Muscle layer of colon (tissue), 2 donors: ENCODE measurements around the gene CLTA.

ENCODE experiments used
- H3K27ac ChIP-seq: one replicate; pipeline ENCODE4 v1.7.0; 2013; ENCODE audit warnings: low read depth, mild to moderate bottlenecking, low read length, moderate library complexity
- H3K27me3 ChIP-seq, 2 donors: one replicate each; pipeline ENCODE4 v1.7.0; 2013; ENCODE audit warnings: low read length in 2 of 2, mild to moderate bottlenecking in 2 of 2; ENCODE audit not compliant: insufficient read depth in 2 of 2, control insufficient read depth in 1 of 2
- H3K36me3 ChIP-seq: one replicate; pipeline ENCODE4 v1.7.0; 2013; ENCODE audit warnings: mild to moderate bottlenecking, low read length; ENCODE audit not compliant: insufficient read depth
- H3K4me1 ChIP-seq: one replicate; pipeline ENCODE4 v1.7.0; 2013; ENCODE audit warnings: mild to moderate bottlenecking, low read length; ENCODE audit not compliant: insufficient read depth
- H3K4me3 ChIP-seq, 2 donors: one replicate each; pipeline ENCODE4 v1.7.0; 2013; ENCODE audit warnings: low read length in 2 of 2, low read depth in 1 of 2, mild to moderate bottlenecking in 1 of 2, moderate library complexity in 1 of 2
- H3K9ac ChIP-seq: one replicate; pipeline ENCODE4 v1.7.0; 2013; ENCODE audit warnings: low read length
- H3K9me3 ChIP-seq: one replicate; pipeline ENCODE4 v1.7.0; 2013; ENCODE audit warnings: mild to moderate bottlenecking, low read length
- donor health status: abdominal sarcoma.
- donor health status: Adenocarcinoma of cecum.

Gene CLTA

GRCh38 chr9:36148311-36149051, 42.2 kb upstream of the CLTA start:
- Histone ChIP-seq H3K9ac (peak overlapping the region; percentile 44), H3K4me3 (peak overlapping the region in 1 of 2 donors; percentile 47), H3K4me1 (peaks cover 72% of the 10 kb centered on the region), H3K27me3 (no peaks in the 10 kb centered on the region), H3K9me3 (no peaks in the 10 kb centered on the region), H3K27ac (peak overlapping the region; percentile 87), H3K36me3 (peaks cover 34% of the 10 kb centered on the region)

GRCh38 chr9:36149197-36149596, 41.5 kb upstream of the CLTA start:
- Histone ChIP-seq H3K27me3 (no peaks in the 10 kb centered on the region), H3K4me1 (peaks cover 66% of the 10 kb centered on the region), H3K4me3 (no peak overlapping the region), H3K27ac (peak overlapping the region; percentile 87), H3K36me3 (peaks cover 35% of the 10 kb centered on the region), H3K9ac (peak overlapping the region; percentile 23), H3K9me3 (no peaks in the 10 kb centered on the region)

- Histone ChIP-seq H3K27me3 (no peaks in the 10 kb centered on the region), H3K4me3 (no peak overlapping the region), H3K9ac (no peak overlapping the region), H3K9me3 (no peaks in the 10 kb centered on the region), H3K4me1 (peaks cover 65% of the 10 kb centered on the region), H3K27ac (peak overlapping the region; percentile 52), H3K36me3 (peaks cover 29% of the 10 kb centered on the region)
Observed at GRCh38 chr9:36150574-36151315, 40.0 kb upstream of the CLTA start.

- Histone ChIP-seq H3K4me1 (peaks cover 65% of the 10 kb centered on the region), H3K27me3 (no peaks in the 10 kb centered on the region), H3K27ac (peak overlapping the region; percentile 7), H3K9me3 (no peaks in the 10 kb centered on the region), H3K4me3 (no peak overlapping the region), H3K9ac (no peak overlapping the region), H3K36me3 (peaks cover 29% of the 10 kb centered on the region)
Observed at GRCh38 chr9:36151316-36152210, 39.2 kb upstream of the CLTA start.

- Histone ChIP-seq H3K9me3 (no peaks in the 10 kb centered on the region), H3K4me1 (peaks cover 55% of the 10 kb centered on the region), H3K27ac (no peak overlapping the region), H3K27me3 (no peaks in the 10 kb centered on the region), H3K36me3 (peaks cover 29% of the 10 kb centered on the region), H3K9ac (no peak overlapping the region), H3K4me3 (no peak overlapping the region)
Observed at GRCh38 chr9:36152741-36153438, 37.8 kb upstream of the CLTA start.

GRCh38 chr9:36153746-36154145, 37.0 kb upstream of the CLTA start:
- Histone ChIP-seq H3K27me3 (no peaks in the 10 kb centered on the region), H3K9ac (no peak overlapping the region), H3K4me3 (no peak overlapping the region), H3K9me3 (no peaks in the 10 kb centered on the region), H3K4me1 (peaks cover 55% of the 10 kb centered on the region), H3K27ac (peak overlapping the region; percentile 97), H3K36me3 (peaks cover 29% of the 10 kb centered on the region)

- Histone ChIP-seq H3K4me3 (no peak overlapping the region), H3K9me3 (no peaks in the 10 kb centered on the region), H3K27ac (peak overlapping the region; percentile 97), H3K27me3 (no peaks in the 10 kb centered on the region), H3K4me1 (peaks cover 55% of the 10 kb centered on the region), H3K9ac (peak overlapping the region; percentile 6), H3K36me3 (peaks cover 29% of the 10 kb centered on the region)
Observed at GRCh38 chr9:36154331-36154952, 36.3 kb upstream of the CLTA start.

- no peak overlapping the region for H3K27ac ChIP-seq
- no peaks in the 10 kb centered on the region for H3K9me3 ChIP-seq
- H3K27me3 ChIP-seq: no peaks in the 10 kb centered on the region
- H3K4me3 ChIP-seq: no peak overlapping the region
- H3K4me1 ChIP-seq: peaks cover 41% of the 10 kb centered on the region
- peaks cover 18% of the 10 kb centered on the region for H3K36me3 ChIP-seq
- no peak overlapping the region for H3K9ac ChIP-seq
Observed at GRCh38 chr9:36156116-36156515, 34.6 kb upstream of the CLTA start.

- H3K9ac ChIP-seq: no peak overlapping the region
- H3K9me3 ChIP-seq: no peaks in the 10 kb centered on the region
- peak overlapping the region; percentile 86 for H3K27ac ChIP-seq
- no peak overlapping the region for H3K4me3 ChIP-seq
- peaks cover 43% of the 10 kb centered on the region for H3K4me1 ChIP-seq
- H3K36me3 ChIP-seq: peaks cover 5% of the 10 kb centered on the region
- H3K27me3 ChIP-seq: no peaks in the 10 kb centered on the region
Observed at GRCh38 chr9:36158122-36158521, 32.6 kb upstream of the CLTA start.

- H3K4me3 ChIP-seq: no peak overlapping the region
- peak overlapping the region; percentile 86 for H3K27ac ChIP-seq
- no peaks in the 10 kb centered on the region for H3K36me3 ChIP-seq
- H3K27me3 ChIP-seq: no peaks in the 10 kb centered on the region
- peaks cover 48% of the 10 kb centered on the region for H3K4me1 ChIP-seq
- H3K9ac ChIP-seq: no peak overlapping the region
- no peaks in the 10 kb centered on the region for H3K9me3 ChIP-seq
Observed at GRCh38 chr9:36158917-36159316, 31.8 kb upstream of the CLTA start.
